HG03520 (cell line): ENCODE measurements around the gene MSL1.

Experiments used
- ATAC-seq: cut with Tn5 transposase; IDR thresholded peaks from one replicate; pipeline ENCODE4 v1.9.1; 2021; ENCODE audit warnings: mild to moderate bottlenecking, moderate library complexity; ENCODE audit not compliant: unreplicated experiment

The MSL1 gene

DNA sequence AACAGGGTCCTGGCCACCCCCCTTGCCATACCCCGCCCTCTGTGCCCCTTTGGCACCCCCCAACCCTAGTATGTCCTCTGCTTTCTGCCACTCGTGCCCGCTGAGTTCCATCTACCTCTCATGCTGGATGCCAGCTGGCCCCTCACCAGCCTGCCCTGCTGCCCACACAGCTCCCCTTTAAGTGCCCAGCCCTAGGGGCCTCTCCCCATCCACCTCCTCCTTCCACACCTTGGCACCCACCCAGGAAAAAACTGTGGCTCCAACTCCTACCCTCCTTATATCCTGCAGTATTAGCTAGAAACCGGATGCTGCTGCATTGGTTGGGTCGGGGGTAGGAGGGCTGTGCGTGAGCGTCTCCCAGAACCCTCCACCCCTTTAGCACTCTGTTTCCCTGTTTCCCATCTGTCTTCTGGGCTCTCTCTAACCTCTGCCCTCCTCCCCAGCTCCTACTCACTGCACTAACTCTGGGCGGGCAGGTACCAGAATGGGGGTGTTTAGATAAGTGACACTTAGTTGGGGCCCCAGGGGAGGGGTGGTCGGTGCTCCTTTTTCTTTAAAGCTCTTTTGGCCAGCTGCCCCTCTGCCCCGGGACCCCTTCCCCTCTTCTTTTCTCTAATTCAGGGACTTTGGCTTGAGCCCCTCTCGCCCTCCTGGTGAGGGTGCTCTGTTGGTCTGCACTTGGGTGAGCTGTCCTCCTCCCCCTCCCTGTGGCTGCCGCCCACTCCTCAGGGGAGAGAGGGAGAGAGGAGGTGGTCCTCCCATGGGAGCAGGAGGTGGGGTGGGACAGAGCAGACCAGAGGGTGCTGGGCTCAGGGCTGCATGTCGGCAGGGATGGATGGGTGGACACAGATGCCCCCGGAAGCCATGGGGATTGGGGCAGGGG, 31.3 kb upstream of the MSL1 start:
- no peak for ATAC-seq

DNA sequence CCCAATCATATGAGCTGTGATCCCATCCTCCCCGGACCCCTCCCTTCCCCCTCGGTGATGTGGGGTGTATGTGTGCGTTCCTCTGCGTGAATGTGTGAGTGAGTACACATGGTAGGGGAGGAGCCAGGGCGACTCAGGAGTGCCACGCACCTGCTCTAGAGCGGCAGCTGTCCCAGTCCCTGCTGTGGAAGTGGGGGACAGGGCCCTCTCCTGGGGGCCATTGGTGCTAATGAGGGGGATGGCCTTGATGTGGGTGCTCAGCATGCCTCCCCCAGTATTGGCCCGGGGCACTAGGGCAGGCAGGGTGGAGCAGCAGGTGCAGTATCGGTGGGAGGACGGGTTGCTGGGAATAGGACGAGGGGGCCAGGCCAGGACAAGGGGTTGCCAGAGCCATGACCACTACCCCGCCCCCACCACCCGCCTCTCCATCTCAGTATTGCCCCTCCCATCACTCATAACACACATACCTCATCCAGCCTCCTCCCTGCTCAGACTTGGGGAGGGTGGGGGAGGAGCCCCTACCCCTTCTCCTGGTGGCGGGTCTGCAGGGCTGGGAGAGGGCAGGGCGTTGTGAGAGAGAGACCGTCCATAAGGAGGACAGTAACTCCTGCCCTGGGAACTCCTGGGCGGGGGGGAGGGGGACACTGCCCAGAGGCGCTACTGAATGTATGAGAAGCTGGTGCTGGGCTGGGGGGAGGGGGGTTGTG, 29.9 kb upstream of the MSL1 start:
- no peak for ATAC-seq

DNA sequence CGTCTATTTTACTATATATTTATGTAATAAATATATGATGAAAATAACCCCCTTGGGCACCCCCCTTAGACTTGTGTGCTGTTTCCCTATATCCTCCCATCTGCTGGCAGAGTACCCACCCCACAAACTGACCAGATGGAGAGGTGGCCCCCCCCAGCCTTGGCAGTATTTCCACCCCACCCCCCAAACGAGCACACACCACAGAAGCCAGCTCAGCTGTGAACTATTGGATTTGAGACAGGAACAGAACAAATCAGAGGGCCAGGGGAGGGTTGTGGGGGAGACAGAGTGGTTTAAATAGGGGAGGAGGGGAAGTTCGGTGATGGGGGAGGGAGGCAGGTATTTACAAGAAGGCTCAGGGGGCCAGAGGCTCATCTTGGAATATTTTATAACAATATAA, 29.2 kb upstream of the MSL1 start:
- ATAC-seq, result no peak

DNA sequence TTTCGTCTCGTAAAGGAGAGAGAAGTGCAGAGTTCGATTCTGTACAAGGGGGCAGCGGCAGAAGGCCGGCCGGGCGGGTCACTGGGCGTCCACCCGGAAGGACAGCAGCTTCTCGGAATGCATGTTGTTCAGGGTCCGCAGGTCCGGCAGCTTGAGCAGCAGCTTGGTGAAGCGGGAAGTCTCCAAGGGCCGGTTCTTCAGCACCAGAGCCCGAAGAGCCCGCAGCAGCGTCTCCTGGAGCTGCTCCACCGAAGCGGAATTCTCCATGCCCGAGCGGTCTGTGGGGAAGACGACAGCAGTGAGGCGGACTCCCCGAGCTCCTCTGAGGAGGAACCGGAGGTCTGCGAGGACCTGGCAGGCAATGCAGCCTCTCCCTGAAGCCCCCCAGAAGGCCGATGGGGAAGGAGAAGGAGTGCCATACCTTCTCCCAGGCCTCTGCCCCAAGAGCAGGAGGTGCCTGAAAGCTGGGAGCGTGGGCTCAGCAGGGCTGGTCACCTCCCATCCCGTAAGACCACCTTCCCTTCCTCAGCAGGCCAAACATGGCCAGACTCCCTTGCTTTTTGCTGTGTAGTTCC, 28.7 kb upstream of the MSL1 start:
- ATAC-seq, result no peak

DNA sequence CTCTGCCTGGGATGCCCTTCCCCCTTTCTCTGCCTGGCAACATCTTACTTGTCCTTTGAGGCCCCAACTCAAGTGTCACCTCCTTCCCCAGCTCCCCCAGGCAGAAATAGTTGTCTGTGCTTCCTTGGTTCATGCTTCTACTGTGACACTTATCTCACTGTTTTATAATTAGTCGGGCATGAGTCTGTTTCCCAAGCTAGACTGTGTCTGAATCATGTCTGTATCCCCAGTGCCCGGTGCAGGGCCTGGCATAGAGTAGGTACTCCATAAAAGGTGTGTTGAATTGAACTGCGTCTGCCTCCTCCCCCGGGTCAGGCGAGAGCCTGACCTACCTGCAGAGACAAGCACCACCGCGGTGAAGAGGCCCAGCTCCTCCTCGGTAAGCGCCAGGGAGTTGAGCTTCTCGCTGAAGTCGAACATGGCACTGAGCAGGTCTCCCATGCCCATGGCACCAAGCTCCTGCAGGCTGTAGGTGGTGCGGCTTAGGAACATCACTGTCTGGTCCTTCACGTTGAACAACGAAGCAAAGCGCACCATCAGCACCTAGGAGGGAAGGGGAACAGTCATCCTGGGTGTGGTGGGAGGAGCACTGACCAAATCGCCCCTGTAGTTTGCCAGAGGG, 28.1 kb upstream of the MSL1 start:
- no peak for ATAC-seq

DNA sequence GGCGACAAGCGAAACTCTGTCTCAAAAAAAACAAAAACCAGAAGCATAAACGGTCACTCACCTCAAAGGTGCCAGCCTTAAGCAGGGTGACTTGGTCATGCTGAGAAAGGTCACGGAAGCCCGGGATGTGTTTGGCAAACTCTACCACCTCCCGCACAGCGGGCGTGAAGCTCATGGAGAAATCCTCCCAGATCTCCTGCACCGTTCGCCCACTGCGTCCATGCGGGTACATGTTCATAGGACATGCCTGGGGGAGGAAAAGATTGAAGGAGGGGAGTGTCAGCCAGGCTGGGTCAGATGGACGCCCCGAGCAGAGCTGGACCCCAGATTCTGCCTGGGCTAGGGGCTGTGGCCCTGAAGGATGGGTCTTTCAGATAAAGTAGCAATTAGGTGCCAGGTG, 26.9 kb upstream of the MSL1 start:
- no peak for ATAC-seq

DNA sequence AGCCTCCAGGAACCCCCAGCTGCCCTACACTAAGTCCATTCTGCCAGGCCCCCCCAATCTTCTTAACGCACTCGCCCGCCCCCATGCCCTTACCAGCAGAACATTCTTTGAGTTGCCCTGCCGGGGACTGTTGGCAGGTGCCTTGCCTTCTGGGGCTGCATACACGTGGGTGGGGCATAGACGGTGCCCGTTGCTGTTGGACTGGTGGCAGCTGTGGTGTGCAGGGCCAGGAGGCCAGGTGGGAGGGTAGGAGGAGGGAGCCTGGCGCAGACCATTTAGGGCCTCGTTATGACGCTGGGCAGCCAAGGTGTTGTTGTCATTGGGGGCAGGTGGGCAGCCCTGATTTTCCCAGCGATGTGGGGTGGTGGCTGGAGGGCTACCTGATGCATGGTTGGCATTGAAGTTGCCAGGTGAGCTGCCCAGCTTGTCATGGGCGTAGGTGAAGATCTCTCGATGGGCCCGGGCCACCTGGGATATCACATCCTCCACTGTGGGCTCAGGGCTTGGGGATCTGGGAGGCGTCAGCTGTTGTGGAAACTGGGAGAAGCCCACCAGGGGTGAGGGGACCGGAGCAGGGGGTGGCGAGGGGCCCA, 26.3 kb upstream of the MSL1 start:
- no peak for ATAC-seq

DNA sequence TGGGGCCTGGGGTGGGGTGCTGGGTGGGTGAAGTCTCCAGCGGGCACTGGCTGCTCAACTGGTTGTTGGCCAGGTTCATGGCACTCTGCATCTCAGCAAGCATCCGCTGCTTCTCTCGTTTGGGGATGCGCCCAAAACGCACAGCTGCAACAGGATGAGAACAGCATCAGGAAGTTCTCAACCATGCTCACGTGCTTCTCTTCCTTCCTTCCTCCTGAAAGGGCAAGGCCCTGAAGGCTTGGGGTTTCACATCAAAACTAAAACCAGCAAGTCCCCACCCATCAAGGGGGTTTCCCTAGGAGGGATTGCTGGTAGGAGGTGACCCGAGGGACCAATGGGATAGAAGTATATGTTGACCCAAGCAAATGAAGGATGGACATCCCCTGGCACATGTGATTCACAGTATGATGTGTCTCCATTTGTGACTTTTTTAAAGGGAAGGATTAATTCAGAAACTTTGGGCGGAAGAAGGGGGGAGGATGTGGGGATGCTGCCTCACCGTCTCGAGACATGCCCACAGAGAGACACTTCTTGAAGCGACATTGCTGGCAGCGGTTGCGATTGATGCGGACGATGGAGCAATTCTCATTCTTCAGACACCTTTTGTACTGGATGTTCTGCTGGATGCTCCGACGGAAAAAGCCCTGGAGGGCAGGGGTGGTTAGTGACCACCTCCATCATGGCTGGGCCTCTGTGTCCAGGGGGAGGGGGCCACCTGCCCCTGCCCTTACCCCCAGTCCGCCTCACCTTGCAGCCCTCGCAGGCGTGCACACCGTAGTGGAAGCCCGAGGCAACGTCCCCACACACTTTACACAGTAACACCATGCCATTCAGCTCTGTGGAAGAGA, 25.6 kb upstream of the MSL1 start:
- ATAC-seq, result peak; percentile 35

DNA sequence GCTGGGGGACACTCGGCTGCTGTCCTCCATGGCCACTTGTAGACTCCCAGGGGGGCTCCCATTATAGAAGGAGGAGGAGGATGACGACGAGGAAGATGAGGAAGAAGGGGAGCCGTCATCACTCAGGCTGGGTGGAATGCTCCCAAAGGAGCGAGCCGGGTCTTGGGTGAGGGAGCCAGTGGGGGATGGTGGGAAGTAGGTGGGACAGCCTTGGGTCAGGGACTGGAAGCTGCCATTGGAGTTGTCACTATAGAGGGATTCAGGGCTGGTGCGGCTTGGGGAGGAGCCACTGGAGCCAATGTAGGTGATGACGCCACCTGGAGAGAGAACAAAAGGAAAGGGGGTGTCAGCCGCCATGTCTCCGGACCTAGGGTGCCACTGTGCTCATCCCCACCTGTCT, 24.7 kb upstream of the MSL1 start:
- ATAC-seq, result no peak

DNA sequence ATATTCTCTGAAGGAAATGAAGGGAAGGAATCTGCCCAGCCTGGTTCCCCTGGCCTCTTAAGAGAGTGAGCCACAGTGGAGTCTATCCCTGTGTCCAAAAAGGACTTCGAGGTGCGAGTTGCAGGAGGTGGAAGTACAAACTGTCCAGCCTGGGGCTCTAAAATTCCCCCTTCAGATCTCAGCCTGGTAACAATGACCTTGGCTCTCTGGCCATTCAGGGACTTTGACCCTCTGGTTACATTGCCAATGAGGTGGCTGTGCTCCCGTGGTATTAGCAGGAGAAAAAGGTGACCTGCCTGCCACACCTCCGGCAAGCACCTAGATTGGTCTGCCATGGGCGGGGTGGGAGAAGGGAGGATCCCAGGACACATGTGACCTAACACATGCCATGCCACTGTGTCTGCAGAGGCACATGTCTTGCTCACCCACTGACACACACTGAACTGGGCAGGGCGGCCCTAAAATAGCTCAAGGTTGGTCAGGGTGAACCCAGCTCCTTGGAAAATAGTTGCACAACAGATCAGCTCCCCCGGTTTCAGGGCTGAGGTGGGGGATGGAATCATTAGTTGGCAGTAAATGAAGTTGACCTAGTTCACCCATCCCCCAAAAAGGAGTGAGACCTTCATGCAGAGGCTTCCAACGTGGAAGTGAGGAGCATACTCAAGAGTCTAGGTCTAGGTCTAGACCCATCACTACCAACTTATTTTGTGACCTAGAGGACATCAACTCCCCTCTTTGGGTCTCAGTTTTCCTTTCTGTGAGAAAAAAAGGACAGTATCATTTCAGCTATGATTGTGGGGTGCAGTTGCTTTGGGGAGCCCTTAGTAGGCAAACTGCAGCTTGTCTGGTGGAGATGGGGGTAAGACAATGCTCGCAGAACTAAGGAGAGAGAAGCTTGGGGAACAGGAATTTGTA, 23.6 kb upstream of the MSL1 start:
- ATAC-seq, result no peak

DNA sequence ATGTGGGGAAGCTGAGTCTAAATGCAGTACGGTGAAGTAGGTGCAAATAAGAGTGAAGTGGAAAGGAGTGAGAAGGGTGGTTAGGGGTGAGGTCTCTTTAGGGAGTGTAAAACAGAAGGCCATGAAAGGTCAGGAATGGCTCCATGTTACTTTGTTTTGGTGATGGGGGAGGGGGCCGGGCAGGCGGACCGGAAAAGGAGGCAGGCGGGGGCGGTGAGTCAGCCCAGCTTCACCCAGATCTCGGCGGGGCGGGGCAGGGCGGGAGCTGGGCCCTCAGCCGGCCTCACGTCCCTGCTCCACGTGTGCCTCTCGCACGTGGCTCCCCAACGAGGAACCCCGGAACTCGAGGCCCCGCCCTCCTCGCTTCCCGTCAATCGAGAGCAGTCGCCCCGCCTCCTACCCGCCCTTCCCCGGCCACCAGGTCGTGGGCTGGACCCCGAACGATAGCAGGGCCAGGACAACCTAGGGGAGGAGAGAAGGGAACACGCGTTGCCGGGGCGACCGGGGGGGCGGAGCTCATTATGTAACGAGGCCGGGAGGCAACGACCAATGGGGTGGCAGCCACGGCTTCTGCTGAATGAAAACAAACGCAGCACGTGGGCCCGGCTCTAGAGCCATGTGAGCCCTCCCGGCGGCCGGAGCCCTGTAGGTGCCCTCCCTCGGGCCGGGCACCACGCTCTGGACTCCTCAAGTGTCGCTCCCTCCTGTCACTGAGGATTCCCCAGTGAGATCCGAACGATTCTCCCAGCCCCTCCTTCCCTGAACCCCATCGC, 22.7 kb upstream of the MSL1 start:
- peak; percentile 59 for ATAC-seq

DNA sequence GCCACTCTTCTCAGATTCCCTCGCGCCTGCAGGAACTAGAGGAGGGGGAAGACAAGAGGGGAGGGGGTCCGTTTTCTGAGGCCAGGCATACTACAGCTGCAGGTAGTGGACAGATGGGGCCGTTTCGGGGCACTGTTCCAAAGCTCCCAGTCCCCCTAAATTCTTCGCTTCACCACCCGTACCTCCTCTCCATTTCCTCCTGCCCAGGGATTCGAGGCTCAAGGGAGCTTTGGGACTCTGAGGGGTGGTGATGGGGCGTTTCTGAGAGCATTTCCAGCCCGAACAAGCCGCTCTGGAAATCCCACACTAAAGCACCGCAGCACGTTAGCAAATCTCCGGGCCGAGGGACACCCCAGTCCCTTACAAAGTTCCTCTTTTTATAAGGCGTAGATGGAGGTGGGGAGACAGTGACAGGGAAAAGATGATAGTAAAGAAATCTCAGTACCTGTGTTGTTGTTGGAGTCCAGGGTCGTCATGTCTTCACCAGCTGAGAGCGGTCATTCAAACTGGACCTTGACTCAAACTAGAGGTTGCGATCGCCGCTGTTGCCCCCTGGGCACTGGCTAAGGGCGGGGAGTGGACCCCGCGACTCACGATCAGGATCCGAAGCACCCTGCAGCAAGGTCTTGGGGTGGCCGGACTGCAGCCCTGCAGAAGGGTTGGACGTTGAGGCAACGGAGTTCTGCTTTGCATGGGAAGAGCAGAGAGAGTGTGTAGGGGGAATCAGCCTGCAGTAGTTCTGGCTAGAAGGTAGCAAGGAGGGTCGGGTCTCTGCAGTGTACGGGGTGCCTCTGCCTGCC, 22.0 kb upstream of the MSL1 start:
- no peak for ATAC-seq

DNA sequence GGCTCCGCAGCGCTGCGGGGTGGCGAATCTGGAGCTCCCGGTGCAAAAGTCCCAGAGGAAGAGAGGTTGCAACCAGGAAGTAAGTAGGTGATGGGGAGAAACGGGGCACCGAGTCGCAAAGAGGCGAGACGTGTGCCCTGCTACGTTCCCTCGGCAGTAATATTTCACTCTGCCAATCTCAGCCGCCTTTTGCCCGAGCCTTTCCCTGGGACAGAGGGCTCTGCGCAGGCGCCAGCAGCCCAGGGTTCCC, 21.4 kb upstream of the MSL1 start, which contains the start of gene NR1D1:
TSS of gene NR1D1 (minus strand) at position 171 of the 250 bp plus-strand sequence. CDS start 495 bp downstream, outside the sequence.
- ATAC-seq, result no peak

DNA sequence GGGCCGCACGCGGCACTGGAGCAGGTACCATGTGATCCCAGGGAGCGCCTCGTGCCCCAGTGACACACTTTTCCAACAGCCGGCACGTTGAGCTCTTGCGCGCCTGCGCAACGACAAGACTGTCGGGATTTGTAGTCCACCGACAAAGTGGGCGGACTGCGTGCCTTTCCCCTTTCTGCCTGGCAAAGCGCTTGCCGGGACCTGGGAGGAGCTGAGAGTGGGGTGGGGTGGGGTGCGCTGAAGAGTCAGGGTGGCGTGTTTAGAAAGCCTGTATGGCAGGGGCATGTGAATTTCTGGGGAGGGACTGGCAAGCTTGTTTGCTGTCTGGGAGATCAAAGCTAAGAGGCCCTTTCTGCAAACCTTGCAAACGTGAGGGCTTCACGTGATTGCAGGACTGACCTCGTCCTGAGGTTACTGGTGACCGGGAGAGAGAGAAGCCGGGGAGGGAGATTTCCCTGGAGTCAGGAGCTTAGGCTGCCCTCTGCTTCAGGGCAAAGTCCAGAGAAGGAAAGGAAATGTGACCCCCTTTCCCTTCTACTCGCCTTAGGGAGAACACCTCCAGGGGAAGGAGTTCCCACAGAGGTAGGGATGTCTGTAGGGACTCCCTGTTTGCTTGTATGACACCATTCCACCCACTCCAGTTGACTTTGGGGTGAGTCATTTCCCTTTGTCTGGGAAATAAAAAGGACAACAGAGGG, 21.0 kb upstream of the MSL1 start:
- no peak for ATAC-seq

DNA sequence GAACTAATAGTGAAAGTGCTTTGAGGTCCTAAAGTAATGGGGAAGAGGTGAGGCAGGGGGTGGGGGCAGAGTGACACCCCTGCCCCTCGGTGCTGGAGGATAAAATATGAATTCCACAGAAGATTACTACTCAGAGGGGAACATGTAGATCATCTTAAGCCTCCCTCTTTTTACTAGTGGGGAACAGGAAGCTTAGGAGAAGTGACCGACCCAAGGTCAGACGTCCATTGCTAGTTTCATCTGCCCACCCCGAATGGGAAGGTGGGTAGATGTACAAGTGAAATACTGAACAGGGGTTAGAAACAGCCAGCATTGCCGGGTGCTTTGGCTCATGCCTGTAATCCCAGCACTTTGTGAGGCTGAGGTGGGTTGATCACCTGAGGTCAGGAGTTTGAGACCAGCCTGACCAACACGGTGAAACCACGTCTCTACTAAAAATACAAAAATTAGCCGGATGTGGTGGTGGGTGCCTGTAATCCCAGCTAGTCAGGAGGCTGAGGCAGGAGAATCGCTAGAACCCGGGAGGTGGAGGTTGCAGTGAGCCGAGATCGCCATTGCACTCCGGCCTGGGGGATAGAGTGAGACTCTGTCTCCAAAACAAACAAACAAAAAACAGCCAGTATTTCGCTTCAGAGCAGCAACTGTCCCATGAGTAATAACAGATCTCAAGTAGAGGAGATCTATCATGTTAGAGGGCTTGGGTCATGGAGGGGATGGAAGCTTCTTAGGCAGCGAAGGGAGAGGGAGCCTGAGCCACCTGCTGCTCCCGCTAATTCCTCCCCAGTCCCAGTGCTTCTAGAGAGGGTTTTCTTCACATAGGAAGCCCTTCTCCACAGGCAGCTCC, 20.2 kb upstream of the MSL1 start:
- ATAC-seq, result no peak

DNA sequence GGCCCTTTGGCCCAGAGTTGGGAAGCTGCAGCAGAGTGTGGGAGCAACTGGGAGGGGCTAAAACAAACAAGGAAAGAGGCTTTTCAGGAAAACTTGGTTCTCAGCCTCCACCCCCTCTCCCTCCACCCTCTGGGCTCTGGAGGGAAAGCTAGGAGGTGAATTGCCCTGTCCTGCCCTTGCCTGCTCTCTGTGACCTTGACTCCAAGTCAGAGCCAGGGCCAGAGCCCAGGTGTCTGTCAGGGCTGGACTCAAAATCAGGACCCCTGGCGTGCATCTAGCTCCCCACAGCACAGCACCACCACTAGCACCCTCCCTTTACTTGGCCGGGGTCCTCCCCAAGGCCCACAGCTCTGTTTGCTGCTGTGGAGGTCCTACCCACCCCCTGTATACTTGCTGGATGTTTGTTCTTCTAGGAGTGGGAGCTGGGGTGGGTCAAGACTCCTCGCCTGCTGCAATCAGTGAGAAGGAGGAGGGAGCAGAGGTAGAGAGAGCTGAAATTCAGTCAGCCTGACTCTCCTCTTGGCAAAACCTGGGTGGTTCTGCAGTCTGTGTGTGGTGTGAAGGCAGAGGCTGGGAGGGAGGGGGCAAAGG, 18.6 kb upstream of the MSL1 start:
- ATAC-seq, result no peak
